Type B pancreatic cell (in vitro differentiated cells): ENCODE data around the gene PLXNA2. TPM values are rescaled to one million over a fixed set of nuclear protein-coding genes. Genes with fewer than 3 reads are reported as not detected.

Experiments used
- DNase-seq: peaks from one replicate; pipeline ENCODE4 v3.0.0; 2021; ENCODE audit warnings: mixed read lengths; ENCODE audit not compliant: unreplicated experiment; ENCODE audit errors: extremely low spot score
- H3K27ac Mint-ChIP-seq: 2 replicates; pipeline ENCODE4 v1.8.0; 2021; ENCODE audit warnings: mild to moderate bottlenecking, mixed read lengths
- H3K27me3 Mint-ChIP-seq: 2 replicates; pipeline ENCODE4 v1.8.0; 2021; ENCODE audit warnings: mixed read lengths
- H3K36me3 Mint-ChIP-seq: 2 replicates; pipeline ENCODE4 v1.8.0; 2021; ENCODE audit warnings: mixed read lengths
- H3K4me1 Mint-ChIP-seq: one replicate; pipeline ENCODE4 v1.8.0; 2021; ENCODE audit warnings: mixed read lengths; ENCODE audit not compliant: unreplicated experiment
- H3K4me3 Mint-ChIP-seq: 2 replicates; pipeline ENCODE4 v1.8.0; 2021; ENCODE audit warnings: mild to moderate bottlenecking, mixed read lengths
- H3K9me3 Mint-ChIP-seq: 2 replicates; pipeline ENCODE4 v1.8.0; 2021; ENCODE audit warnings: mixed read lengths
- CTCF ChIP-seq: fragments of 200-600 bp; sonication (generic); conservative IDR thresholded peaks from 2 replicates; pipeline ENCODE4 v1.5.0; 2021; ENCODE audit warnings: antibody characterized with exemption, mild to moderate bottlenecking
- total RNA-seq: library from RNA; stranded (reverse); gene quantifications from 2 replicates; pipeline ENCODE4 v1.2.1, GENCODE V29; 2021; ENCODE audit warnings: low replicate concordance

Gene PLXNA2
- total RNA-seq, 1 donor from 2014 or later: 80.1 TPM

DNA sequence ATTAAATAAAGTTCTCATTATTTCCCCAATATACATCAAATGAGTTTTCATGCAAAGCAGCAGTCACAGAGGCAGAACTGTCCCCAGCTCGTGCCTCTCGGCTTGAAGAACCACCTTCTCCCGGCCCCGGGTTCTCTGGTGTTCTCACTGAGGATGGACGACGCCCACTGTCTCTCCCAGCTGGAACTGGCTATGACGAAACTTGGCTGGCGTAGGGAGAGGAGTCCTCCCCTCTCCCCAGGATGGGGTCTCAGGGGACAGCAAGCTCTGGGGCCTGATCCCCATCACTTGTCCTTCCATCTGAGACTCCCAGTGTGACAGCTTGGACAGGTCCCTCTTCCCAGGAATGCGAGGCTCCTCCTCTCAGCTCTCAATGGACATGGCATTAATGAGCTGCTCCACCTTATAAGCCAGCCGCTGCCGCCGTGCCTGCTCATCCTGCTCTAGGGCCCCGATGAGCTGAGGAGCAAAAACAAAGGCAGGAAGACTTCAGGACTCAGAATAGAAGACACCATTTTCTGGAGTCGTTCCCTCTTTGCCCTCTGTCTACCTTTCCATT lies 217.2 kb downstream of the PLXNA2 start:
- Mint-ChIP-seq H3K27me3 (no peaks in the 10 kb centered on the region), H3K9me3 (no peaks in the 10 kb centered on the region), H3K4me1 (peaks cover 16% of the 10 kb centered on the region), H3K36me3 (peaks cover 43% of the 10 kb centered on the region), H3K4me3 (no peak overlapping the region), H3K27ac (no peak overlapping the region)
- DNase-seq: no peak
- TF ChIP-seq CTCF: no peak

DNA sequence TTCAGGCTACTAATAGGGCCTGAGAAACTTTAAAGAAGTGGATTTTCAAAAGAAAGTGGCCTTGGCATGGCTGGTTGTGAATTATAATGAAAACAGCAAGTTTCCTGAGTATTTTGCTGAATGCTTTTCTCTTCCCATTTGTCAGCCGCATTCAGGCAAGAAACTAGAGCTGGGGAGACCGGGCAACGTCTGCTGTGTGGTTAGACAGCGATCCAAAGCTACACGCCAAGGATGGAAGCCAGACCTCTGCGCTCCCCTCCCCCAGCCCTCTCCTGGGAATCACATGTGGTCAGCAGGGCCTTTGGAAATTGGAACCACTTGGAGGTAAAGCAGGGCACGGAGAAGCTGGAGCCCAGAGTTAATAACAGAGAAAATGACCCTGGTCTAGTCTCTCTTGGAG lies 219.2 kb downstream of the PLXNA2 start:
- H3K4me3 Mint-ChIP-seq: no peak overlapping the region
- peaks cover 9% of the 10 kb centered on the region for H3K27me3 Mint-ChIP-seq
- no peak overlapping the region for H3K27ac Mint-ChIP-seq
- H3K4me1 Mint-ChIP-seq: peaks cover 23% of the 10 kb centered on the region
- peaks cover 36% of the 10 kb centered on the region for H3K36me3 Mint-ChIP-seq
- TF ChIP-seq CTCF: no peak
- DNase-seq: no peak
- H3K9me3 Mint-ChIP-seq: no peaks in the 10 kb centered on the region

DNA sequence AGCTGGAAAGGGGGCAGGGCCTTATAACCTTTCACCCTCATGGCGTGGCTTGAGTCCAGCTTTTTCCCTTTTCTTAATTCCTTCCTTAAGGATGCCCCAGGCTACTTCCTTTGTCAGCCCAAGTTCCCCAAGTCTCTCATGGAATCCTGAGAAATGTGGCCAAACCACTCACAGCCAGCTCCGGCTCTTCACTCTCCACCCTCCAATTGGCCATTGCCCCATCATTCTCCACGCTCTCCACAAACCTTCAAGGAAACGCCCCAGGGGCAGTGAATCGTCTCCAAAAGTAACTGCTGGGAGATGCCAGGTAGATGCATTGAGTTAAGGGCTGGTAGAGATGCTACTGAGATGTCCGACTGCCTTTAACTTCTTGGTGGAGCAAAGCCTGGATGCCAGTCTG lies 219.8 kb downstream of the PLXNA2 start:
- no peaks in the 10 kb centered on the region for H3K9me3 Mint-ChIP-seq
- peaks cover 18% of the 10 kb centered on the region for H3K4me1 Mint-ChIP-seq
- no peak overlapping the region for H3K4me3 Mint-ChIP-seq
- no peak for TF ChIP-seq CTCF
- H3K27me3 Mint-ChIP-seq: peaks cover 13% of the 10 kb centered on the region
- H3K36me3 Mint-ChIP-seq: peaks cover 32% of the 10 kb centered on the region
- no peak overlapping the region for H3K27ac Mint-ChIP-seq
- no peak for DNase-seq

DNA sequence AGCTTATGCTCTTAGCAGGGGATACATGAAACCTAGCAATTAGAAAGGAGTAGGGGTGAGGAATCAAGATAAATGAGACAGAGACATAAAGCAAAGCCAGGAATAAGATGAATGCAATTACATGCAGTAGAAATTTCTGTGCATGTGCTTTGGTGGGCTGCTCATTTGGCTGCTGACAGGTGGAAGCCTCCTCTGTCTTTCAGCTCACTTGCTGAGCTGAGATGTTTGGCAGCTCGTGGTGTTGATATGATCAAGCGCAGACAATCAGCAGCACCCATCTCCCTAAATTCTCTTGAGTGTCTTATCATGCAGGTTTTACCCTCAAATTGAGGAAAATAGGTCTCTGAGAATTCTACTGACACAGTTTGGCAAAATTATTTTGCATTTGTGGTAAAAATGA lies 224.9 kb downstream of the PLXNA2 start:
- H3K27me3 Mint-ChIP-seq: peaks cover 27% of the 10 kb centered on the region
- H3K27ac Mint-ChIP-seq: no peak overlapping the region
- TF ChIP-seq CTCF: no peak
- DNase-seq: no peak
- H3K36me3 Mint-ChIP-seq: no peaks in the 10 kb centered on the region
- H3K4me3 Mint-ChIP-seq: no peak overlapping the region
- peaks cover 18% of the 10 kb centered on the region for H3K4me1 Mint-ChIP-seq
- H3K9me3 Mint-ChIP-seq: no peaks in the 10 kb centered on the region

DNA sequence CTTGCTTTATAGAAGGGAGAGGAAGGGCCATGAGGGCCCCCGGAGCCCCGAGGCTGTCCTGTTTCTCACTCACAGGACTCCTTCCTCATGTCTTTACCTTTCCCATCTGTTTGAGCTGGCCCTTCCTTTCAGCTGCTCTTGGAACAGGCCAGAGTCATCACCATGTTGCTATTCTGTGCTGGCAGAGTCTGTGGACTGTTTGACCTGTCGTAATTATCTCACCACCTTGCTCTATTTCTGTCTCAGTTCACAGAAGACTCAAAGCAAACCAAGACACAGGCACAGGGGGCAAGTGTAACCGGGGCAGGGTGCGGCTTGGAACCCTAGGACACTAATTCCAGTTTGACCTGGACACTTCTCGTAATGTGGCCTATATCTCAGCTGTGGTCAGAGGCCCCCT lies 228.9 kb downstream of the PLXNA2 start:
- TF ChIP-seq CTCF: no peak
- DNase-seq: no peak
- Mint-ChIP-seq H3K27ac (no peak overlapping the region), H3K4me1 (no peaks in the 10 kb centered on the region), H3K4me3 (no peak overlapping the region), H3K9me3 (no peaks in the 10 kb centered on the region), H3K27me3 (peaks cover 22% of the 10 kb centered on the region), H3K36me3 (no peaks in the 10 kb centered on the region)

GRCh38 chr1:208013210-208013609 lies 231.0 kb downstream of the PLXNA2 start:
- Mint-ChIP-seq H3K4me1 (no peaks in the 10 kb centered on the region), H3K27me3 (peaks cover 13% of the 10 kb centered on the region), H3K27ac (no peak overlapping the region), H3K9me3 (no peaks in the 10 kb centered on the region), H3K36me3 (no peaks in the 10 kb centered on the region), H3K4me3 (no peak overlapping the region)
- TF ChIP-seq CTCF: no peak
- DNase-seq: no peak
